Hippocampal formation (tissue), 2 donors: ENCODE data around the gene MYL5.
A peak's percentile ranks its signal among the peaks of the same experiment; 100 is the strongest.

Source experiments
- DNase-seq, 2 donors: peaks; one replicate each; lab custom pipeline; 2025; lab: John Stamatoyannopoulos, UW

Gene MYL5

DNA sequence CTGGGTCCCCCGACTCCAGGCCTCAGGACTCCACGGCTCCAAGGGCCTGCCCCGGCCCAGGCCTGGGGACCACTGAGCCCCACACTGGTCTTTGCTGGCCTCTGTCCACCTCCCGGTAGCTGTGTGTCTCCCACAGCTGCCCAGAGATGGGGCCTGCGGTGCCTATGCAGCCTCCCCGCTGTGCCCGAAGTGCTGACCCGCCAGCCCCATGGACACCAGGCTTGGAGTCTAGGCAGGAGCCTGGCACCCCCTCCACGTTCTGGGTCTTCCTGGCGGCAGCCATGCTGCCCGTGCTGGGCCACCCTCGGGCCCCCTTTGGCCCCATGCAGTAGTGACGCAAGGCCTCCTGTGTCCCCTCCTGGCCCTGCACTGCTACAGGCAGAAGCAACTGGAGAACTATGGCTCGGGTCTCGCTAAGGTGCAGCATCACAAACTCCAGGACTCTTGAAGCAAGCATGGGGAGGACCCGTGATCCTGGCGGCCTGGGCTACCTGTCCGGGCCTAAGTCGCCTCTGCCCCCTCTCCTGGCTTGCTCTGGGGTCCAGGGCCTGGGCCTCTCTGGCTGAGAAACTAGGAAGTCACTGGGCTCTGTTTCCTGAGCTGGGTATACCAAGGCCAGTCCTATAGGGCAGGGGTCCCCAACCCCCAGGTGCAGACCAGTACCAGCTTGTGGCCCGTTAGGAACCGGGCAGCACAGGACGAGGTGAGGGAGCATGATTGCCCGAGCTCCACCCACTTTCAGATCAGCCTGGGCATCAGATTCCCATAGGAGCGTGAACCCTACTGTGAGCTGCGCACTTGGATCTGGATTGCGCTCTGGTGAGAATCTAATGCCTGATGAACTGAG is 917 bp downstream of the MYL5 start:
- no peak for DNase-seq

GRCh38 chr4:675980-676870 is 1.9 kb downstream of the MYL5 start:
- no peak for DNase-seq

- no peak for DNase-seq
Measured at GRCh38 chr4:676871-677235, 2.5 kb downstream of the MYL5 start.

- no peak for DNase-seq
Measured at GRCh38 chr4:677431-678293, 3.3 kb downstream of the MYL5 start.

GRCh38 chr4:678331-679103 is 4.2 kb downstream of the MYL5 start:
- no peak for DNase-seq

GRCh38 chr4:679104-679481 is 4.8 kb downstream of the MYL5 start:
- no peak for DNase-seq

DNA sequence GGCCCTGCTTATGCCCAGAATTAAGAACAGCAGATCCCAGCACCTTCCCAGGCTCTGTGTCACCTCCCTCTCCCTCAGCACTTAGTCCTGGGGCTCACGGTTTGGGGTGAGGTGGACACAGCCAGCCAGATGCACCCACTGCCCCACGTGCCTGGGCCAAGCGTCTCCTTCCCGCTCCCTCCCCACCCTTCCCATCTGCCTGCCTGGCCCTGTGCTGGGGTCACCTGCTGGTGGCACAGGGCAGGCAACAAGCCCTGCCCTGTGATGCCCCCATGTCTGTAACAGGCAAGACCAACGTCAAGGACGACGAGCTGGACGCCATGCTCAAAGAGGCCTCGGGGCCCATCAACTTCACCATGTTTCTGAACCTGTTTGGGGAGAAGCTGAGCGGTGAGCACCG is 5.3 kb downstream of the MYL5 start:
- DNase-seq = no peak

- no peak for DNase-seq
Measured at GRCh38 chr4:680091-680490, 5.7 kb downstream of the MYL5 start.

DNA sequence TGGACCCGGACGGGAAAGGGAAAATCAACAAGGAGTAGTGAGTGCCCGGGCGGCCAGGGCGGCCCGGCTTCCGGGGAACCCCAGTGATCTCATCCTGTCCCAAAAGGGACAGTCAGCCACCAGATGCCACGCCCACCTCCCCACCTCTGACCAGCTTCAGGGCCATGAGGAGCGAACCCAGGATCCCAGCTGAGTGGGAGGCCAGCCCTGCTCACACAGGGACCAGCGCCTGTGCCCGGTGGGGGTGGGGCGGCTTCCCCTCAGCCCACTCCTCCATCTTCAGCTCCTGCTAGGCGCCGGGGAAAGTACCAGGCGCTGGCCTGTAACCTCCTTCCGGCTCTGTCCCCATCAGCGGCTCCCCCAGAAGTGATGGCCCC is 6.2 kb downstream of the MYL5 start:
- DNase-seq = no peak

DNA sequence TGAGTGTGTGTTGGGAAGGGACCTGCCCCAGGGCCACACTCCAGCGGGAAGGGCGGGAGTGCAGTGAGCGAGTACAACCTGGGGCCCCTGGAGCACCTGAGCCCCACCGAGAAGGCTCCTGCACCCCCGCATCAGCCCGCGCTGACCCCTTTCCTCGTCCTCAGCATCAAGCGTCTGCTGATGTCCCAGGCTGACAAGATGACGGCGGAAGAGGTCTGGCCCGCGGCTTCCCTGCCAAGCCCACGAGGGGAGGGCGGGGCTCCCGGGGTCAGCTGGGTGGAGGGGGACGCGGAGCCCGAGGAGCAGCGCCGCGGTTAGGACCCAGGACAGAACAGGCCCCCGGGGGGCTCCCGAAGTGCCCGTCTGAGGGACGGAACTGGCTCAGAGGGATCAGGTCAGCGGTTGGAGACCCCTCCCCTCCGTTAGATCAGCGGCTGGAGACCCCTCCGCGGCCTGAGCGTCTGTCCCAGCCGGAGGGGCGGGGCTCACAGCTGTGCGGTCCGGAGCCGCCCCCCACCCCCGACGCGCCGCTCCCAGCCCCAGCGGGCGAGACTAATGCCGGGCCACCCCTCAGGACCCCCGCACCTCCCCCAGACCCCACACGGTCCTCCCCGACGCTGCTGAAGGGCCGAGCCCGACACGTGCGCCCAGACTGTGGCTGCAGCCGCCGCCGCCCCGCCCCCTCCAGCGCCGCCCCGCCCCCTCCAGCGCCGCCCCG is 6.7 kb downstream of the MYL5 start:
- no peak for DNase-seq

GRCh38 chr4:681736-682451 is 7.6 kb downstream of the MYL5 start:
- DNase-seq = no peak

- DNase-seq = no peak
Measured at GRCh38 chr4:682490-683172, 8.3 kb downstream of the MYL5 start.

DNA sequence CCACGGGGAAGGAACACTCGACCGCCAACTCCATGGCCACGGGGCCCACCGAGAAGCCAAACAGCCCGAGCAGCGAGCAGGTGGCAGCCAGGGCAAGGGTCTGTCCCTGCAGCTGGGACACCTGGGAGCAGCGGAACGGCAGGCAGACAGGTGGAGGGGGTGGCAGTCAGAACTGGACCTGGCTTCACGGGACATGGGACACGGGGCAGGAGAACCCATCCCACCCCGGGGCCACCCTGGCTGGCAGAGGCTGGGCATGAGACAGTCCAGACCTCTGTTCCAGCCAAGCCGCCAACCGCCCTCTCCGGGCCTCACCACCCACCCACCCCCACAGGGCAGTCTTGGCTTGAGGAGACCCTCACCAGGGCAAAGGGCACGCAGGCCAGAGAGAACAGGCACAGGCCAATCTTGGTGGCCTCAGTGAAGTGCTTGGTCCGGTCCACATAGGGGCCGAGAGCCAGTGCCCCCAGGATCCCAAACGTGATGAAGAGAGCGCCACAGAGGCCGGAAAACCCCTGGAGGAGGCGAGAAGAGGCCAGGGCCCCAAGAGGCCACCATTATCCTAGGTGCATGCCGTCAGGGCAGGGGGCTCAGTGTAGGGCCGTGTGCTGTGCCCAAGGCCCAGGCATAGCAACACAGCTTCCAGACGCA is 9.0 kb downstream of the MYL5 start:
- no peak for DNase-seq

DNA sequence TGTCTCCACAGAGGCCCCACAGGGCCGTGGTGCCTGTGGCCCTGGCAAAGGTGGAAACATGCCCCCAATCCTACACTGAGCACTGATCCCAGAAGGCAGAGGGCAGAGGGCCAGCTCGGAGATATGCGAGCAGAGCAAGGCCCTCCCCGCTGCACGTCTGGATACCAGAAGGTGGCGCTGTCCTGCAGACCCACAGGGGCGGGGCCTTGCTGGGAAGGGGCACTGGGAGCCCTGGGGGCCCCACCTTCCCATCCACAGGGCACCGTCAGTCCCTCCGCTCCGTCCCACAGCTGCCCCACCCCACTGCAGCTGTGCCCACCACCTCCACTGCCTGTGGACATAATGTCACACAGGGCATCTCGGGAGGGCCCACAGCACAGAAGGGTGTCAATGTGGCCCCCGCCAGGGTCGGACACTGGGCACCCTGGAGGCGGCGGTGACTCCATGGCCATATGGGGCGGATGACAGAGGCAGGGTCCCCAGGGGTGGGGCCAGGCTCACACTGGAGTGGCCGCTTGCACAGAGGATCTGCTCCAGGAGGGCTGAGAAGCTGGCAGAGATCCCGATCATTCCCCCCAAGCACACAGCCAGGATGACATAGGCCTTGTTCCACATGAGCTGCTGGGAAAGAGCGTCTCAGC is 9.8 kb downstream of the MYL5 start:
- peak; percentile 28 to 56 for DNase-seq

DNA sequence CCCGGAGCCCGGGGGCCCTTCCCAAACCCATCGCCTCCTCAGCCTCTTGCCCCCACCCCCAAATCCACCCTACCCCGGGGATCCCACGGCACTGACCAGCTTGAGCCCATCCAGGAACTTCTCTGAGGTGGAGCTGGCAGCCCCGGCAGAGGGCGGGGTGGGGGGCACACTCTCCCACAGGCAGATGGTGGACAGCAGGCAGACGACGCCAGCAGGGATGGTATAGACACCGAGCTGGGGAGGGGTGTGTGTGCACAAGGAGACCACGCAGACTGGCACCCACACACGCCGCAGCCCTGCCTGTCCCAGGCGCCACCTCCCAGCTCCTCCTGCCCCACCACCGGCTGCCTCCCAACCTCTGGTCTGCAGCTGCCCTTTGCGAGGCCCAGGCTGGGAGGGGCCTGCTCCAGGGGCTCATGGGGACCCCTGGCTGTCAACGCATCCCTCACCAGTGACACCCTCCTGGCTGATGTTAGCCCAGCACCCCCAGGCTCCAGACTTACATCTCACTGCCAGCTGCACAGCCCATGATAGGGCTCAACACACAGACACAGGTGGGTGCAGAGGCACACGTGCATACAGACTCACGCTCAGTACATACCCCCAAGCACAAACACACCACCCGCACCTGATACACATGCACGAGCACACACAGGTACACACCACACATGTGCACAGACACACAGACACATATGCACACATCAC is 10.4 kb downstream of the MYL5 start:
- DNase-seq = no peak

GRCh38 chr4:685679-686412 is 11.5 kb downstream of the MYL5 start:
- DNase-seq = no peak

- no peak for DNase-seq
Measured at GRCh38 chr4:686413-687040, 12.2 kb downstream of the MYL5 start.
